SK-N-SH treated with all-trans-retinoic acid at 6 μM for 48 hours (cell line): ENCODE results near the gene ZSCAN22.

Experiments used
- ATAC-seq: fragments of 200-7000 bp; cut with Tn5 transposase; 3 replicates; pipeline ENCODE4 v1.9.1; 2020; ENCODE audit warnings: mild to moderate bottlenecking, moderate library complexity
- ARNTL ChIP-seq: fragments of 450-650 bp; formaldehyde crosslinking; IDR thresholded peaks from 2 replicates; pipeline ENCODE4 v1.5.0; 2020; ENCODE audit warnings: low read depth, mild to moderate bottlenecking, moderate library complexity, borderline replicate concordance
- BACH2 ChIP-seq: fragments of 250-450 bp; sonication (Bioruptor Pico); IDR thresholded peaks from 2 replicates; pipeline ENCODE4 v1.9.0; 2021; ENCODE audit warnings: mild to moderate bottlenecking, borderline replicate concordance
- CSDC2 ChIP-seq: fragments of 250-450 bp; sonication (Bioruptor Pico); IDR thresholded peaks from 2 replicates; pipeline ENCODE4 v1.5.0; 2020; ENCODE audit warnings: mild to moderate bottlenecking, moderate library complexity
- ESRRG ChIP-seq: fragments of 250-450 bp; sonication (Bioruptor Pico); IDR thresholded peaks from 2 replicates; pipeline ENCODE4 v1.6.1; 2021; ENCODE audit warnings: mild to moderate bottlenecking
- GLIS3 ChIP-seq: fragments of 250-450 bp; sonication (Bioruptor Pico); IDR thresholded peaks from 2 replicates; pipeline ENCODE4 v1.5.0; 2020; ENCODE audit warnings: mild to moderate bottlenecking, moderate library complexity
- ISL1 ChIP-seq: fragments of 250-450 bp; sonication (Bioruptor Pico); IDR thresholded peaks from 2 replicates; pipeline ENCODE4 v2.1.2; 2022; ENCODE audit warnings: mild to moderate bottlenecking, moderate library complexity
- OSR1 ChIP-seq: fragments of 250-450 bp; sonication (Bioruptor Pico); IDR thresholded peaks from 2 replicates; pipeline ENCODE4 v1.8.0; 2022; ENCODE audit warnings: moderate library complexity, mild to moderate bottlenecking, inconsistent platforms
- PATZ1 ChIP-seq: fragments of 250-450 bp; sonication (Bioruptor Pico); IDR thresholded peaks from 2 replicates; pipeline ENCODE4 v1.8.0; 2020; ENCODE audit warnings: mild to moderate bottlenecking, moderate library complexity, borderline replicate concordance
- PPARA ChIP-seq: fragments of 250-450 bp; sonication (Bioruptor Pico); IDR thresholded peaks from 2 replicates; pipeline ENCODE4 v1.5.0; 2020; ENCODE audit warnings: mild to moderate bottlenecking, borderline replicate concordance
- RARB ChIP-seq: fragments of 250-450 bp; sonication (Bioruptor Pico); IDR thresholded peaks from 2 replicates; pipeline ENCODE4 v1.8.0; 2021; ENCODE audit warnings: mild to moderate bottlenecking, moderate library complexity
- TCF4 ChIP-seq: fragments of 250-450 bp; sonication (Bioruptor Pico); IDR thresholded peaks from 2 replicates; pipeline ENCODE4 v1.8.0; 2021; ENCODE audit warnings: mild to moderate bottlenecking, moderate library complexity, borderline replicate concordance
- TOX ChIP-seq: fragments of 250-450 bp; sonication (Bioruptor Pico); IDR thresholded peaks from 2 replicates; pipeline ENCODE4 v1.8.0; 2021; ENCODE audit warnings: mild to moderate bottlenecking, moderate library complexity, borderline replicate concordance
- ZC3H10 ChIP-seq: fragments of 250-450 bp; sonication (Bioruptor Pico); IDR thresholded peaks from 2 replicates; pipeline ENCODE4 v1.5.1; 2021; ENCODE audit warnings: mild to moderate bottlenecking, moderate library complexity
- ZFP3 ChIP-seq: fragments of 250-450 bp; sonication (Bioruptor Pico); IDR thresholded peaks from 2 replicates; pipeline ENCODE4 v1.5.0; 2020; ENCODE audit warnings: mild to moderate bottlenecking, moderate library complexity
- ZFP30 ChIP-seq: fragments of 450-650 bp; formaldehyde crosslinking; IDR thresholded peaks from 2 replicates; pipeline ENCODE4 v1.5.0; 2022; ENCODE audit warnings: mild to moderate bottlenecking, moderate library complexity
- ZNF565 ChIP-seq: fragments of 450-650 bp; formaldehyde crosslinking; conservative IDR thresholded peaks from 2 replicates; pipeline ENCODE4 v1.5.0; 2020; ENCODE audit warnings: low read depth, mild to moderate bottlenecking, moderate library complexity
- ZNF70 ChIP-seq: fragments of 450-650 bp; formaldehyde crosslinking; IDR thresholded peaks from 2 replicates; pipeline ENCODE4 v1.5.0; 2020; ENCODE audit warnings: mild to moderate bottlenecking, moderate library complexity
- ZNF8 ChIP-seq: fragments of 450-650 bp; formaldehyde crosslinking; IDR thresholded peaks from 2 replicates; pipeline ENCODE4 v1.5.0; 2020; ENCODE audit warnings: mild to moderate bottlenecking, moderate library complexity
- TF ChIP-seq, protein P1 (sequence below): fragments of 250-450 bp; sonication (Bioruptor Pico); IDR thresholded peaks from 2 replicates; pipeline ENCODE4 v1.5.0; 2020; ENCODE audit warnings: mild to moderate bottlenecking, moderate library complexity
- TF ChIP-seq, protein P2 (sequence below): fragments of 250-450 bp; sonication (Bioruptor Pico); IDR thresholded peaks from 2 replicates; pipeline ENCODE4 v1.5.1; 2020; ENCODE audit warnings: low read depth, mild to moderate bottlenecking, moderate library complexity
- TF ChIP-seq, protein P3 (sequence below): fragments of 250-450 bp; sonication (Bioruptor Pico); IDR thresholded peaks from 2 replicates; pipeline ENCODE4 v1.8.0; 2021; ENCODE audit warnings: low read depth, mild to moderate bottlenecking, moderate library complexity, borderline replicate concordance
- TF ChIP-seq, protein P4 (sequence below): fragments of 250-450 bp; sonication (Bioruptor Pico); IDR thresholded peaks from 2 replicates; pipeline ENCODE4 v1.5.1; 2021; ENCODE audit warnings: mild to moderate bottlenecking, moderate library complexity

ZSCAN22 gene

GRCh38 chr19:58351990-58352755 lies 25.4 kb downstream of the ZSCAN22 start:
- no peak for ATAC-seq
- TF ChIP-seq ZFP3 (CRISPR knock-in tag) = no peak
- TF ChIP-seq, protein P1, sequence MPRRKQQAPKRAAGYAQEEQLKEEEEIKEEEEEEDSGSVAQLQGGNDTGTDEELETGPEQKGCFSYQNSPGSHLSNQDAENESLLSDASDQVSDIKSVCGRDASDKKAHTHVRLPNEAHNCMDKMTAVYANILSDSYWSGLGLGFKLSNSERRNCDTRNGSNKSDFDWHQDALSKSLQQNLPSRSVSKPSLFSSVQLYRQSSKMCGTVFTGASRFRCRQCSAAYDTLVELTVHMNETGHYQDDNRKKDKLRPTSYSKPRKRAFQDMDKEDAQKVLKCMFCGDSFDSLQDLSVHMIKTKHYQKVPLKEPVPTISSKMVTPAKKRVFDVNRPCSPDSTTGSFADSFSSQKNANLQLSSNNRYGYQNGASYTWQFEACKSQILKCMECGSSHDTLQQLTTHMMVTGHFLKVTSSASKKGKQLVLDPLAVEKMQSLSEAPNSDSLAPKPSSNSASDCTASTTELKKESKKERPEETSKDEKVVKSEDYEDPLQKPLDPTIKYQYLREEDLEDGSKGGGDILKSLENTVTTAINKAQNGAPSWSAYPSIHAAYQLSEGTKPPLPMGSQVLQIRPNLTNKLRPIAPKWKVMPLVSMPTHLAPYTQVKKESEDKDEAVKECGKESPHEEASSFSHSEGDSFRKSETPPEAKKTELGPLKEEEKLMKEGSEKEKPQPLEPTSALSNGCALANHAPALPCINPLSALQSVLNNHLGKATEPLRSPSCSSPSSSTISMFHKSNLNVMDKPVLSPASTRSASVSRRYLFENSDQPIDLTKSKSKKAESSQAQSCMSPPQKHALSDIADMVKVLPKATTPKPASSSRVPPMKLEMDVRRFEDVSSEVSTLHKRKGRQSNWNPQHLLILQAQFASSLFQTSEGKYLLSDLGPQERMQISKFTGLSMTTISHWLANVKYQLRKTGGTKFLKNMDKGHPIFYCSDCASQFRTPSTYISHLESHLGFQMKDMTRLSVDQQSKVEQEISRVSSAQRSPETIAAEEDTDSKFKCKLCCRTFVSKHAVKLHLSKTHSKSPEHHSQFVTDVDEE (CRISPR knock-in tag) = no peak
- TF ChIP-seq CSDC2 (CRISPR knock-in tag) = no peak
- no peak for TF ChIP-seq PPARA
- no peak for TF ChIP-seq TOX (CRISPR knock-in tag)
- TF ChIP-seq ZC3H10 = no peak
- TF ChIP-seq ZFP30 (CRISPR knock-in tag) = no peak
- TF ChIP-seq, protein P2, sequence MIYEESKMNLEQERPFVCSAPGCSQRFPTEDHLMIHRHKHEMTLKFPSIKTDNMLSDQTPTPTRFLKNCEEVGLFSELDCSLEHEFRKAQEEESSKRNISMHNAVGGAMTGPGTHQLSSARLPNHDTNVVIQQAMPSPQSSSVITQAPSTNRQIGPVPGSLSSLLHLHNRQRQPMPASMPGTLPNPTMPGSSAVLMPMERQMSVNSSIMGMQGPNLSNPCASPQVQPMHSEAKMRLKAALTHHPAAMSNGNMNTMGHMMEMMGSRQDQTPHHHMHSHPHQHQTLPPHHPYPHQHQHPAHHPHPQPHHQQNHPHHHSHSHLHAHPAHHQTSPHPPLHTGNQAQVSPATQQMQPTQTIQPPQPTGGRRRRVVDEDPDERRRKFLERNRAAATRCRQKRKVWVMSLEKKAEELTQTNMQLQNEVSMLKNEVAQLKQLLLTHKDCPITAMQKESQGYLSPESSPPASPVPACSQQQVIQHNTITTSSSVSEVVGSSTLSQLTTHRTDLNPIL (CRISPR knock-in tag) = no peak
- no peak for TF ChIP-seq ZNF565
- TF ChIP-seq RARB (CRISPR knock-in tag) = no peak
- TF ChIP-seq ZNF70 (CRISPR knock-in tag) = no peak
- TF ChIP-seq, protein P3, sequence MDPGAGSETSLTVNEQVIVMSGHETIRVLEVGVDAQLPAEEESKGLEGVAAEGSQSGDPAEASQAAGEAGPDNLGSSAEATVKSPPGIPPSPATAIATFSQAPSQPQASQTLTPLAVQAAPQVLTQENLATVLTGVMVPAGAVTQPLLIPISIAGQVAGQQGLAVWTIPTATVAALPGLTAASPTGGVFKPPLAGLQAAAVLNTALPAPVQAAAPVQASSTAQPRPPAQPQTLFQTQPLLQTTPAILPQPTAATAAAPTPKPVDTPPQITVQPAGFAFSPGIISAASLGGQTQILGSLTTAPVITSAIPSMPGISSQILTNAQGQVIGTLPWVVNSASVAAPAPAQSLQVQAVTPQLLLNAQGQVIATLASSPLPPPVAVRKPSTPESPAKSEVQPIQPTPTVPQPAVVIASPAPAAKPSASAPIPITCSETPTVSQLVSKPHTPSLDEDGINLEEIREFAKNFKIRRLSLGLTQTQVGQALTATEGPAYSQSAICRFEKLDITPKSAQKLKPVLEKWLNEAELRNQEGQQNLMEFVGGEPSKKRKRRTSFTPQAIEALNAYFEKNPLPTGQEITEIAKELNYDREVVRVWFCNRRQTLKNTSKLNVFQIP (CRISPR knock-in tag) = no peak
- TF ChIP-seq ISL1 (CRISPR knock-in tag) = no peak
- no peak for TF ChIP-seq TCF4 (CRISPR knock-in tag)
- TF ChIP-seq OSR1 (CRISPR knock-in tag) = no peak
- TF ChIP-seq, protein P4, sequence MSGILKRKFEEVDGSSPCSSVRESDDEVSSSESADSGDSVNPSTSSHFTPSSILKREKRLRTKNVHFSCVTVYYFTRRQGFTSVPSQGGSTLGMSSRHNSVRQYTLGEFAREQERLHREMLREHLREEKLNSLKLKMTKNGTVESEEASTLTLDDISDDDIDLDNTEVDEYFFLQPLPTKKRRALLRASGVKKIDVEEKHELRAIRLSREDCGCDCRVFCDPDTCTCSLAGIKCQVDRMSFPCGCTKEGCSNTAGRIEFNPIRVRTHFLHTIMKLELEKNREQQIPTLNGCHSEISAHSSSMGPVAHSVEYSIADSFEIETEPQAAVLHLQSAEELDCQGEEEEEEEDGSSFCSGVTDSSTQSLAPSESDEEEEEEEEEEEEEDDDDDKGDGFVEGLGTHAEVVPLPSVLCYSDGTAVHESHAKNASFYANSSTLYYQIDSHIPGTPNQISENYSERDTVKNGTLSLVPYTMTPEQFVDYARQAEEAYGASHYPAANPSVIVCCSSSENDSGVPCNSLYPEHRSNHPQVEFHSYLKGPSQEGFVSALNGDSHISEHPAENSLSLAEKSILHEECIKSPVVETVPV = no peak
- TF ChIP-seq BACH2 (CRISPR knock-in tag) = no peak
- no peak for TF ChIP-seq GLIS3

DNA sequence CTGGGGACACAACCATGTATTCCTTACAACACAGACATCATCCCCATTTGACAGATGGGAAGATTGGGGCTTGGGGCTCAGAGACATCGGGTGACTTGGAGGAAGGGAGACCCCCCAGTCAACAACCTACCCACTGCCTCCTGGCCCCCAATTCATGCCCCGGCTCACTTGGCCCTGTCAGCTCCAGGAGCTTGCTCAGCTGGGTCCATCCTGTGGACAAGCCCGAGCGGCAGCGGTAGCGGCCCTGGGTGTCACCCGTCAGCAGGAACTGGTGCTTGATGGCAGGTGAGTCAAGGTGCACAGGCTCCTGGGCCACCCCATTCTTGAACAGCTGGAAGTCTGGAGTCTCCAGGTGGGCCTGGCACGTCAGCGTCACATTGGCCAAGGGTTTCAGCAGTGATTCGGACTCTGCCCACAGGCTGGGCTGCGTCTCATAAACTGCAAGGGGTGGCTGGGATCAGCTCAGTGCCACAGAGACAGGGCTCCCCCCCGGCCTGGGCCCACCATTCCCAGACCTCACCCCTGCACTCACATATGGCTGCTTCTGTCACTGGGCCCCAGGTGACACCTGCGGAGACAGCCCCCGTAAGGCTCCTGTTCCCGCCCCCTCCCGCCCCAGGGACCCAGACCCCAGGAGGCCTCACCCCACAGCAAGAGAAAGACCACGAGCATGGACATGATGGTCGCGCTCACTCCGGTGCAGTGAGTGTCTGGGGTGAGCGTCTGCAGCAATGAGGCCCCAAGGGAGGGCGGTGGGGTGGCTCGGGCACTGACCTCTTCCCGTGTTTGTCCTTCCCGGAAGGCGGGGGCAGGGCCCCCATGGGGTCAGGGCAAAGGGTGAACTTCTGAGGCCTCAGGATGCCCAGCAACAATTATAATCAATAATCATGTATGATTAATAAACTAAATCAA lies 26.2 kb downstream of the ZSCAN22 start, which contains the start of gene A1BG:
A1BG (minus strand) TSS at position 733 of the 912 bp plus-strand sequence; CDS start at position 678, 55 bp downstream.
- no peak for ATAC-seq
- TF ChIP-seq ZNF8 (CRISPR knock-in tag) (no peak), ISL1 (CRISPR knock-in tag) (no peak), OSR1 (CRISPR knock-in tag) (no peak), RARB (CRISPR knock-in tag) (no peak), ZFP3 (CRISPR knock-in tag) (no peak), ESRRG (CRISPR knock-in tag) (no peak), TOX (CRISPR knock-in tag) (no peak), CSDC2 (CRISPR knock-in tag) (no peak), PATZ1 (CRISPR knock-in tag) (no peak), ARNTL (no peak)
- TF ChIP-seq, protein P4 = no peak
- TF ChIP-seq, protein P1 (CRISPR knock-in tag) = no peak
- TF ChIP-seq, protein P3 (CRISPR knock-in tag) = no peak
